ENCODE measurements around the gene PTBP1.
"Not testable (repeated sequence)": the region's sequence is repeated elsewhere in the genome, so short reads cannot be mapped to it uniquely, and the experiment has no call there.

The PTBP1 gene

DNA sequence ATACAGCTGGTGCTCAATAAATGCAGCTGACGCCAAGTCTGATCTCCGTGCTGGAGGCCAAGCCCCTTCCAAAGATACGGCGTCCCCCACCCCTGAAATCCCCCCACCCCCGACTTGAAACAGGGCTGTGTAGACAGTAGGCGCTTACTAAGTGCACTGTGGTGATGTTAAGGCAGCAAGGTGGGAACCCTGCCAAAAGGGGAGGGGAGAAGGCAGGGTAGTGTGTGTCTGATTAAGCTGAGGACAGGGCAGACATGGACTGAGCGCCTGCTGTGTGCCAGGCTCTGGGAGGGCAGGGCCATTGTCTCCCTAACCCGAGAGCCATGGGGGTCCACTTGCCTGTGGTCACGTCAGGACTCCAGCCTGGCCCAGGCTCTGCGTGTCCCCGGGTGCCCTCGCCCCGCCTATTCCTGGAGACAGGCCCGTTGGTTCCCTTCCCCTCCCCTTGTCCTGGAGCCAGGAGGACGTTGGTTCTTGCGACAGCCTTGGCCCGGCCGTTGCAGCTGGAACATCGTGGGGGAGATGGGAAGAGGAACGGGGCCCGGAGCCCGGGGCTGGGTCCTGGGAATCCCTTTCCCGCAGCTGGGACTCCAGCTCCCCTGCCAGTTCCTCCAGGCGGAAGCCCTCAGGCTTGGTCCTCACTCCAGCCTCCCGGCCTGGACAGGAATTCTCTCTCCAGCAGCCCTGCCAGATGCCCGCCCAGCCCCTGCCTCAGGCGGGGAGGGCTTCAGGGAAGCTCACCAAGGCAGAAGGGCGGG is 53.1 kb downstream of the PTBP1 start:
- FAIRE-seq = no peak
- no peak for DNase-seq (ENCODE audit: insufficient read length, low spot score)

DNA sequence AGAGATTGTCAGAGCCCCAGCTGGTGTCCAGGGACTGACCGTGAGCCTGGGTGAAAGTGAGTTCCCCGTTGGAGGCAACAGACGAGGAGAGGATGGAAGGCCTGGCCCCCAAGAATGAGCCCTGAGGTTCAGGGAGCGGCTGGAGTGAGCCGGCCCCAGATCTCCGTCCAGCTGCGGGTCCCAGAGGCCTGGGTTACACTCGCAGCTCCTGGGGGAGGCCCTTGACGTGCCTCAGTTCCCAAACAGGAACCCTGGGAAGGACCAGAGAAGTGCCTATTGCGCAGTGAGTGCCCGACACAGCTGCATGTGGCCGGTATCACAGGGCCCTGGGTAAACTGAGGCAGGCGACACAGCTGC is 53.7 kb downstream of the PTBP1 start:
- FAIRE-seq (no peak), DNase-seq (ENCODE audit: insufficient read length, low spot score) (no peak)

DNA sequence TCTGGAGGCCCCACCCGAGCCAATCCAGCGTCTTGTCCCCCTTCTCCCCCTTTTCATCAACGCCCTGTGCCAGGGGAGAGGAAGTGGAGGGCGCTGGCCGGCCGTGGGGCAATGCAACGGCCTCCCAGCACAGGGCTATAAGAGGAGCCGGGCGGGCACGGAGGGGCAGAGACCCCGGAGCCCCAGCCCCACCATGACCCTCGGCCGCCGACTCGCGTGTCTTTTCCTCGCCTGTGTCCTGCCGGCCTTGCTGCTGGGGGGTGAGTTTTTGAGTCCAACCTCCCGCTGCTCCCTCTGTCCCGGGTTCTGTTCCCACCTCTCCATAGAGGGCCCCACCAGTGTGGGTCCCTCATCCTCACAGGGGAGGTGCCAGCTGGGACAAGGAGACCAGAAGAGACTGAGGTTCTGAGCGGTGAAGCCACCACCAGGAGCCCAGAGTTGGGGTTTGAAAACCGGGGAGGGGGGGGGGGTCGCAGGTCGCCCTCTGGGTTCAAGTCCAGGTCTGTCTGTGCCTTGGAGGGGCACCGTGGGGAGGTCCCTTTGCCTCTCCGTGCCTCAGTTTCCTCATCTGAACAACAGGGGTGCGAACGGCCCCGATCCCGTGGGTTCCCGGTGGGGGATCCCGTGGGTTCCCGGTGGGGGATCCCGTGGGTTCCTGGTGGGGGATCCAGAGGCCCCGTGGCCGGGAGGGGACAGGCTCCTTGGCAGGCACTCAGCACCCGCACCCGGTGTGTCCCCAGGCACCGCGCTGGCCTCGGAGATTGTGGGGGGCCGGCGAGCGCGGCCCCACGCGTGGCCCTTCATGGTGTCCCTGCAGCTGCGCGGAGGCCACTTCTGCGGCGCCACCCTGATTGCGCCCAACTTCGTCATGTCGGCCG is 55.1 kb downstream of the PTBP1 start, which contains the start of gene ELANE:
ELANE (plus strand) TSS at position 168 of the 878 bp plus-strand sequence; CDS start at position 194, 26 bp downstream.
- DNase-seq (ENCODE audit: insufficient read length, low spot score) (no peak), FAIRE-seq (no peak)

DNA sequence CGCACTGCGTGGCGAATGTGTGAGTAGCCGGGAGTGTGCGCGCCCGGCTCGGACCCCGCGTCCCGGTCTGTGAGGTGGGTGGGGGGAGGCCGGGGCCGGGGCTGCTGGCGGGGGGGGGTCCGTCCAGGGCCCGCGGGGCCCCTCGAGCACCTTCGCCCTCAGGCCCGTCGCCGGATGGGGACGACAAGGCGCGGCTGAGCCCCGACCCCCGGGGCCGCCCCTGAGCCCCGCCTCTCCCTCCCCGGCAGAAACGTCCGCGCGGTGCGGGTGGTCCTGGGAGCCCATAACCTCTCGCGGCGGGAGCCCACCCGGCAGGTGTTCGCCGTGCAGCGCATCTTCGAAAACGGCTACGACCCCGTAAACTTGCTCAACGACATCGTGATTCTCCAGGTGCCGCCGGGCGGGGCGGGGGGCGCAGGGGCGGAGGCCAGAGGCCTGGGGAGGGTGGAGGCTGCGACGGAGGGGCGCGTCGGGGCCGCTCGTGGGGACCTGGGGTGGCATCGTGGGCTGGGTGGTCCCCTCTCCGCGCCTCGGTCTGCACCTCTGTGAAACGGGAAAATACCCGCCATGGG is 55.8 kb downstream of the PTBP1 start:
- DNase-seq (ENCODE audit: insufficient read length, low spot score) (no peak), FAIRE-seq (no peak)

DNA sequence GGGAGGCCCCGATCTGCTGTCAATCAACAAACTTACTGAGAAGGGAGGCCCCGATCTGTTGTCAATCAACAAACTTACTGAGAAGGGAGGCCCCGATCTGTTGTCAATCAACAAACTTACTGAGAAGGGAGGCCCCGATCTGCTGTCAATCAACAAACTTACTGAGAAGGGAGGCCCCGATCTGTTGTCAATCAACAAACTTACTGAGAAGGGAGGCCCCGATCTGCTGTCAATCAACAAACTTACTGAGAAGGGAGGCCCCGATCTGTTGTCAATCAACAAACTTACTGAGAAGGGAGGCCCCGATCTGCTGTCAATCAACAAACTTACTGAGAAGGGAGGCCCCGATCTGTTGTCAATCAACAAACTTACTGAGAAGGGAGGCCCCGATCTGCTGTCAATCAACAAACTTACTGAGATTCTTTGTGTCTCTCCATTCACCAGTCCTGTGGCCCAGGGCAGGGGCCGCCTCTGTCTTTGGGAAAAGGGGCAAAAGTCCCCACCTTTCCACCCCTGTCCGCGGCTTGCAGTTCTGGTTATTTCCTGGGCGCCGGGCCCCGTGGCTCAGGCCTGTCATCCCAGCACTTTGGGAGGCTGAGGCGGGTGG is 56.5 kb downstream of the PTBP1 start:
- not testable (repeated sequence) for FAIRE-seq; DNase-seq (ENCODE audit: insufficient read length, low spot score)

DNA sequence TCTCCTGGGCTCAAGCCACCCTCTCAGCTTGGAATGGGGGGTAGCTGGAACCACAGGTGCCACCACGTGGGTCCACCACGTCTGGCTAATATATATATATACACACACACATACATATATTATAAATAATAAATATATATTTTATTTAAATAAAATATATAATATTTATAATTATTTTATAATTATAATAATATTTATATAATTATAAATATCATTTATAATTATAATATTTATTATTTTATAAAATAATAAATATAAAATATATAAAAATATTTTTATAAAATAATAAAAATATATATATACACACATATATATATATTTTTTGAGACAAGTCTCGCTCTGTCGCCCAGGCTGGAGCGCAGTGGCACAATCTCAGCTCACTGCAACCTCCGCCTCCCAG is 57.3 kb downstream of the PTBP1 start:
- DNase-seq (ENCODE audit: insufficient read length, low spot score) (no peak), FAIRE-seq (no peak)

DNA sequence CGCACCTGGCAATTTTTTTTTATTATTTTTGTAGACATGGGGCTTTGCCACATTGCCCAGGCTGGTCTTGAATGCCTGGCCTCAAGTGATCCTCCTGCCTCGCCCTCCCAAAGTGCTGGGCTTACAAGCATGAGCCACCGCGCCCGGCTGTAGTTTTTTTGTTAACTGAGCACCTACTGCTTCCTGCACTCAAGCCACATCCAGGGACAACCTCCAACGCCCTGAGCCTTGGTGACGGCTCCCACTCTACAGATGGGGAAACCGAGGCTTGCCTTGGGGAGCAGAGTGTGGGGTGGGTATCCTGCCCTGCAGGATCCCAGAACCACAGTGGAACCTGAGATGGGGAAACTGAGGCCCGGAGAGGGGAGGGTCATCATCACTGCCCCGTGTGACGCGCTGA is 57.9 kb downstream of the PTBP1 start:
- DNase-seq (ENCODE audit: insufficient read length, low spot score) (no peak), FAIRE-seq (no peak)

DNA sequence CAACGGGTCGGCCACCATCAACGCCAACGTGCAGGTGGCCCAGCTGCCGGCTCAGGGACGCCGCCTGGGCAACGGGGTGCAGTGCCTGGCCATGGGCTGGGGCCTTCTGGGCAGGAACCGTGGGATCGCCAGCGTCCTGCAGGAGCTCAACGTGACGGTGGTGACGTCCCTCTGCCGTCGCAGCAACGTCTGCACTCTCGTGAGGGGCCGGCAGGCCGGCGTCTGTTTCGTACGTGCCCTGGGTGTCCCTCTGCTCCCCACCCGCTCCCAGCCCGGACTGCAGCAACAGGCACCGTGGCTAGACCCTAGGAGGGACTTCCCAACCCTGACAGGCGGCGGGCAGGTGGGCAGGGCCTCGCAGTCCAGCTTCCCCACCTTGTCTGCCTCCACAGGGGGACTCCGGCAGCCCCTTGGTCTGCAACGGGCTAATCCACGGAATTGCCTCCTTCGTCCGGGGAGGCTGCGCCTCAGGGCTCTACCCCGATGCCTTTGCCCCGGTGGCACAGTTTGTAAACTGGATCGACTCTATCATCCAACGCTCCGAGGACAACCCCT is 58.4 kb downstream of the PTBP1 start:
- DNase-seq (ENCODE audit: insufficient read length, low spot score) (no peak), FAIRE-seq (no peak)

DNA sequence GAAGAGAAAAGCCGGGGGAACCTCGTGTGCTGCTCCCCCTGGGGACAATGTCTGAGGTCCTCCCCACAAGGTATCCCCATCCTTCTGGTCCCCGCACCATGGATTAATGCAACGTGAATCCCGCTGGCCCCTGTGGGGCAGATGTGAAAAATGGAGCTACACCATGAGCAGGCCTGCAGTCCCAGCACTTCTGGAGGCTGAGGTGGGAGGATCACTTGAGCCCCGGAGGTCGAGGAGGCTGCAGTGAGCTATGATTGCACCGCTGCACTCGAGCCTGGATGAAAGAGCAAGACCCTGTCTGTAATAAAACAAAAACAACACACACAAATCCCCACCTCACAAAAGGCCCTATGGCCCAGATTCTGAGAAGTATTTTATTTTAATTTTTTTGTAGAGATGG is 61.0 kb downstream of the PTBP1 start:
- DNase-seq (ENCODE audit: insufficient read length, low spot score) (no peak), FAIRE-seq (no peak)

DNA sequence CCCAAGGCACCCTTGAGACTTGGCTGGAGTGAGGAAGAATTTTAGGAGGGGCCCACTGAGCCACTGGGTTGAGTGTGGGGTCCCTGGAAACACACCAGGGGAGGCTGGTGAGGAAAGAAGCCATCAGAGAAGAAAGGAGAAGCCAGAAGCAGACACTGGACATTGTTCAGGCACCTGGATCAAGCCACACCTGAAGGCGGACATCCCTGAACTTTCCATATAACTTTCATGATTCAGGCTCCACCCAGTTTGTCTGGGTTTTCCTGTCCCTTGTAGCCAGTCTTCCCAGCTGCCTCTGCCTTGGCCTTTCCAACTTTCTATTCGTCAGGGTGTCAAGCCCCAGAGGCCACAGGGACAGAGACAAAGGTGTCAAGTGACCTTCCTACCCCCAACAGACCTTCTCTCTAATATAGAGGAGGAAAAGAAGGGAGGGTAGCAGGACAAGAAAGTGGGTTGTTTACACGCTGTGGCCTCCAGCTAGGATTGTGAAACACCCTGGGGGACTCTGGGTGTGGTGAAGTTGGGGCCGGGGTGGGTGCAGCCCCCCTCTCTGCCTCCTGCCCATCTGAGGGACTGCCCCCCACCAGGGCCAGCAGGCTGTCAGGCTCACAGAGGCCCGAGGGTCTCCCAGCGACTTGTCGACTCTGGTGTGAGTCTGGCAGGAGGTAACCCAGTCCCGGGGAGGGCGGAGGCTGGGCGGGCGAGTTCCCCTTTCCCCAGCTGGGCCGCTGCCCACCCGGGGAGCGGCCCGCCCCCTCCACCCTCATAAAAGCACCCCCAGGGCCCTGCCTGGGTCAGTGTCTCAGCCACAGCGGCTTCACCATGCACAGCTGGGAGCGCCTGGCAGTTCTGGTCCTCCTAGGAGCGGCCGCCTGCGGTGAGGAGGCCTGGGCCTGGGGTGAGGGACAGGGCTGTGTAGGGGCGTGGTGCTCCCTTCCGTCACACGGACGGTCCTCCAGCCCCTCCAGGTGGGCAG is 61.9 kb downstream of the PTBP1 start, which contains the start of gene CFD:
CFD (plus strand) TSS at position 797 of the 976 bp plus-strand sequence; CDS start at position 823, 26 bp downstream.
- no peak for DNase-seq (ENCODE audit: insufficient read length, low spot score)

DNA sequence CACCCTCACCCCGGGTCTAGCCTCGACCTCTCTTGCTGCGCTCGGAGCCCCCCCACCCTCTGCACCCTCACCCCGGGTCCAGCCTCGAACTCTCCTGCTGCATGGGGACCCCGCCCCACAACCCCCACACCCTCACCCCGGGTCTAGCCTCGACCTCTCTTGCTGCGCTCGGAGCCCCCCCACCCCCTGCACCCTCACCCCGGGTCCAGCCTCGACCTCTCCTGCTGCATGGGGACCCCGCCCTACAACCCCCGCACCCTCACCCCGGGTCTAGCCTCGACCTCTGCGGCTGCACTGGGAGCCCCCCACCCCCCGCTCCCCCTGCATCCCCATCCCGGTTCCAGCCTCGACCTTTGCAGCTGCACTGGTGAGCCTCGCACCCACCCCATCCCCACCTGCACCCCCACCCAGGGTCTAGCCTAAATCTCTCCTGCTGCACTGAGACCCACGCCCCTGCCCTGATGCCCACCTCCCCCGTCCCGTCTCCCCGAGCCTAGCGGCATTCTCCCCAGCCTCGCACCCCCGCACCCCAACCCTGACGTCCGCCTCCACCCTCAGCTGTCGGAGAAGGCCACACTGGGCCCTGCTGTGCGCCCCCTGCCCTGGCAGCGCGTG is 64.0 kb downstream of the PTBP1 start:
- DNase-seq (ENCODE audit: insufficient read length, low spot score) (no peak), FAIRE-seq (no peak)

More for the DNA sequence above, 61.9 kb downstream of the PTBP1 start, which contains the start of gene CFD:
- no peak for FAIRE-seq
